Measurements from ENCODE around the gene PPP1R3C.

PPP1R3C gene

GRCh38 chr10:91587710-91588638 is 44.9 kb downstream of the PPP1R3C start:
- WGBS, 2 donors (ENCODE audit: extremely low coverage in 2 of 2, insufficient read length in 2 of 2, insufficient replicate concordance in 1 of 2) = no CpG with 5 or more reads among the region's 9 CpGs
- no peak overlapping the region for H2BK15ac ChIP-seq (ENCODE audit: low read length)
- H3K9me3 ChIP-seq (replicated peaks in 1 of 2; ENCODE audit: control insufficient read depth in 2 of 2, insufficient read depth in 1 of 2, low read depth in 1 of 2, low read length in 2 of 2) = no peaks in the 10 kb centered on the region
- no peaks in the 10 kb centered on the region for H3K36me3 ChIP-seq (replicated peaks in 1 of 2; ENCODE audit: control insufficient read depth in 2 of 2, insufficient read depth in 2 of 2, low read length in 2 of 2)
- H3K27ac ChIP-seq (replicated peaks; ENCODE audit: low read length) = no peak overlapping the region
- H2AFZ ChIP-seq (ENCODE audit: low read length) = no peak overlapping the region
- no peak overlapping the region for H2BK120ac ChIP-seq (ENCODE audit: low read depth, low read length)
- H3K79me1 ChIP-seq (ENCODE audit: low read depth, low read length) = no peaks in the 10 kb centered on the region
- H3K4me1 ChIP-seq (ENCODE audit: control insufficient read depth in 2 of 2, insufficient read depth in 1 of 2, low read depth in 1 of 2, low read length in 2 of 2) = peaks cover 0 to 4% of the 10 kb centered on the region in 2 donors
- H2AK5ac ChIP-seq (ENCODE audit: low read depth, low read length) = no peak overlapping the region
- peaks cover 0 to 9% (median 0%) of the 10 kb centered on the region in 3 experiments for H3K27me3 ChIP-seq (ENCODE audit: control insufficient read depth in 3 of 3, insufficient read depth in 3 of 3, low read depth in 1 of 3, low read length in 3 of 3)
- no peak overlapping the region for H3K18ac ChIP-seq (ENCODE audit: low read length)
- no peak for DNase-seq (ENCODE audit: low spot score)
- no peak overlapping the region for H3K23ac ChIP-seq (ENCODE audit: low read depth, low read length, poor library complexity)
- H3K4me2 ChIP-seq (ENCODE audit: insufficient read depth, low read length, poor library complexity, severe bottlenecking) = no peak overlapping the region
- no peak overlapping the region for H2BK12ac ChIP-seq (ENCODE audit: low read length)
- no peak overlapping the region for H2BK5ac ChIP-seq (ENCODE audit: low read length)
- no peak overlapping the region for H3K9ac ChIP-seq (ENCODE audit: low read depth, low read length, poor library complexity)
- no peak overlapping the region for H3K14ac ChIP-seq (ENCODE audit: low read length)
- no peak overlapping the region for H3K4me3 ChIP-seq (ENCODE audit: low read length in 2 of 2)
- no peak overlapping the region for H4K91ac ChIP-seq (ENCODE audit: low read depth, low read length, poor library complexity)
- no peak overlapping the region for H4K8ac ChIP-seq (ENCODE audit: low read depth, low read length)
- no peak overlapping the region for H3K4ac ChIP-seq (ENCODE audit: low read length)

DNA sequence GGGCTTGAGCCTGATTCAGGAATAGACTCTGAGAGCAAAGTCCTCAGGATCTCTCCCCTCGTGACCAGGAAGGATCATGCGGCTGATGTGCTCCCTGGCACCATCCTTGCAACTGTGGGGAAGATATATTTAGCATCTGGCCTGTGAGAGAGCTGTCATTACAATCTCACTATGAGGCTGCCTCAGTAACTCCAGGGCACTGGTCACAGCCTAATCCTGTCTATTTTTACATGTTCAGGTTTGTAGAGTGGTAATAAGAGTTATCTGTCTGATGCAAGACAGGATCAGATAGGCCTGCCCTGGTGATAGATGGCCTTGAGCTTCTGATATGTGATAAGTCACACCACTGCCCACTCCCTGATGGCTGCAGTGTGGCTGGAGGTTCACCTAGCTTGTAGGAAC is 50.7 kb downstream of the PPP1R3C start:
- Histone ChIP-seq H3K4me1 (ENCODE audit: control insufficient read depth in 2 of 2, insufficient read depth in 1 of 2, low read depth in 1 of 2, low read length in 2 of 2) (no peaks in the 10 kb centered on the region), H3K23ac (ENCODE audit: low read depth, low read length, poor library complexity) (no peak overlapping the region), H3K79me1 (ENCODE audit: low read depth, low read length) (no peaks in the 10 kb centered on the region), H2BK120ac (ENCODE audit: low read depth, low read length) (no peak overlapping the region), H2BK5ac (ENCODE audit: low read length) (no peak overlapping the region), H3K4me3 (ENCODE audit: low read length in 2 of 2) (no peak overlapping the region), H3K27ac (replicated peaks; ENCODE audit: low read length) (no peak overlapping the region), H3K4ac (ENCODE audit: low read length) (no peak overlapping the region), H3K14ac (ENCODE audit: low read length) (no peak overlapping the region), H3K18ac (ENCODE audit: low read length) (no peak overlapping the region), H4K91ac (ENCODE audit: low read depth, low read length, poor library complexity) (no peak overlapping the region), H2BK15ac (ENCODE audit: low read length) (no peak overlapping the region), H3K4me2 (ENCODE audit: insufficient read depth, low read length, poor library complexity, severe bottlenecking) (no peak overlapping the region), H2AFZ (ENCODE audit: low read length) (no peak overlapping the region), H2BK12ac (ENCODE audit: low read length) (no peak overlapping the region), H2AK5ac (ENCODE audit: low read depth, low read length) (no peak overlapping the region), H3K36me3 (replicated peaks in 1 of 2; ENCODE audit: control insufficient read depth in 2 of 2, insufficient read depth in 2 of 2, low read length in 2 of 2) (no peaks in the 10 kb centered on the region), H4K8ac (ENCODE audit: low read depth, low read length) (no peak overlapping the region), H3K27me3 (ENCODE audit: control insufficient read depth in 3 of 3, insufficient read depth in 3 of 3, low read depth in 1 of 3, low read length in 3 of 3) (peaks cover 0 to 11% (median 0%) of the 10 kb centered on the region in 3 experiments), H3K9ac (ENCODE audit: low read depth, low read length, poor library complexity) (no peak overlapping the region), H3K9me3 (replicated peaks in 1 of 2; ENCODE audit: control insufficient read depth in 2 of 2, insufficient read depth in 1 of 2, low read depth in 1 of 2, low read length in 2 of 2) (no peaks in the 10 kb centered on the region)
- no peak for DNase-seq (ENCODE audit: low spot score)
- WGBS, 2 donors (ENCODE audit: extremely low coverage in 2 of 2, insufficient read length in 2 of 2, insufficient replicate concordance in 1 of 2) = no CpG with 5 or more reads among the region's 2 CpGs

DNA sequence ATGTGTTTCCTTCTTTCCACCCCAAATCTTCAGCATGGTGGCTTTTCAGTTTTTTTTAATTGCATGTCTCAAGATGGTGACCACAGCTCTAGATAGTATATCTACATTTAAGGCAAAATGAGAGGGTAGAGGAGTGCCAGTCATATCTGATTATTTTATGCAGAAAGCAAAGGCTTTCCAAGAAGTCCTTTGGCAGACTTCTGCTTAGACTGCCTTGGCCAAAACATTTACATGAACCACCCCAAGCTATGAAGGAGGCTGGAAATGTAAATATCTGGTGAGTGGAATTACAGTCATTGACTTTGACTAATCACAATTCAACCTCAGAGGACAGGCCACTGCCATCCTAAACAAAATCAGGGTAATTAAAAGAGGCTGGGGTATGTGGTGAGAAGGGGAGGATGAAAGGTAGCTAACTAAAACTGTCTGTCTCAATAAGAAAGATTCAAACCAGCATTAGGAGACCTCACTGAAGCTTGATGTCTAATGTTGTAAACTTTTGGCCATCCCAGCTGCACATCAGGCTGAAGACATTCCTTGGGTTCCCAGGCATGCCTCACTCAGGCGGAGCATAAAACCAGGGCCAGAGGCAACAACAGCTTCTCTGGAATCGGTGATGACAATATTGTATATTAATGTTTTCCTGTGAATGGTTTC is 53.4 kb downstream of the PPP1R3C start:
- H3K18ac ChIP-seq (ENCODE audit: low read length) = no peak overlapping the region
- H3K9ac ChIP-seq (ENCODE audit: low read depth, low read length, poor library complexity) = no peak overlapping the region
- no peak overlapping the region for H3K14ac ChIP-seq (ENCODE audit: low read length)
- no peak overlapping the region for H4K8ac ChIP-seq (ENCODE audit: low read depth, low read length)
- H3K23ac ChIP-seq (ENCODE audit: low read depth, low read length, poor library complexity) = no peak overlapping the region
- peaks cover 0 to 11% (median 0%) of the 10 kb centered on the region in 3 experiments for H3K27me3 ChIP-seq (ENCODE audit: control insufficient read depth in 3 of 3, insufficient read depth in 3 of 3, low read depth in 1 of 3, low read length in 3 of 3)
- H2AFZ ChIP-seq (ENCODE audit: low read length) = no peak overlapping the region
- H3K79me1 ChIP-seq (ENCODE audit: low read depth, low read length) = no peaks in the 10 kb centered on the region
- no peaks in the 10 kb centered on the region for H3K36me3 ChIP-seq (replicated peaks in 1 of 2; ENCODE audit: control insufficient read depth in 2 of 2, insufficient read depth in 2 of 2, low read length in 2 of 2)
- H3K4ac ChIP-seq (ENCODE audit: low read length) = no peak overlapping the region
- no peak overlapping the region for H2AK5ac ChIP-seq (ENCODE audit: low read depth, low read length)
- H3K4me2 ChIP-seq (ENCODE audit: insufficient read depth, low read length, poor library complexity, severe bottlenecking) = no peak overlapping the region
- H2BK5ac ChIP-seq (ENCODE audit: low read length) = no peak overlapping the region
- DNase-seq (ENCODE audit: low spot score) = no peak
- no peak overlapping the region for H3K27ac ChIP-seq (replicated peaks; ENCODE audit: low read length)
- WGBS, 2 donors (ENCODE audit: extremely low coverage in 2 of 2, insufficient read length in 2 of 2, insufficient replicate concordance in 1 of 2) = no CpG with 5 or more reads among the region's 2 CpGs
- H3K4me3 ChIP-seq (ENCODE audit: low read length in 2 of 2) = no peak overlapping the region
- no peak overlapping the region for H2BK15ac ChIP-seq (ENCODE audit: low read length)
- no peaks in the 10 kb centered on the region for H3K9me3 ChIP-seq (replicated peaks in 1 of 2; ENCODE audit: control insufficient read depth in 2 of 2, insufficient read depth in 1 of 2, low read depth in 1 of 2, low read length in 2 of 2)
- H2BK120ac ChIP-seq (ENCODE audit: low read depth, low read length) = no peak overlapping the region
- peaks cover 0 to 9% of the 10 kb centered on the region in 2 donors for H3K4me1 ChIP-seq (ENCODE audit: control insufficient read depth in 2 of 2, insufficient read depth in 1 of 2, low read depth in 1 of 2, low read length in 2 of 2)
- H2BK12ac ChIP-seq (ENCODE audit: low read length) = no peak overlapping the region
- no peak overlapping the region for H4K91ac ChIP-seq (ENCODE audit: low read depth, low read length, poor library complexity)
